GM18858 (cell line): ENCODE results near the gene ECM1.

Source experiments
- ATAC-seq: cut with Tn5 transposase; IDR thresholded peaks from one replicate; pipeline ENCODE4 v1.9.1; 2021; ENCODE audit not compliant: unreplicated experiment

The ECM1 gene

GRCh38 chr1:150543500-150544143, 35.7 kb downstream of the ECM1 start:
- ATAC-seq = no peak

- ATAC-seq = no peak
Observed at GRCh38 chr1:150544204-150544603, 36.3 kb downstream of the ECM1 start.

GRCh38 chr1:150545486-150546032, 37.6 kb downstream of the ECM1 start:
- ATAC-seq = no peak

- no peak for ATAC-seq
Observed at GRCh38 chr1:150546294-150546937, 38.5 kb downstream of the ECM1 start.

- no peak for ATAC-seq
Observed at GRCh38 chr1:150548324-150548631, 40.4 kb downstream of the ECM1 start.

GRCh38 chr1:150548632-150549495, 41.0 kb downstream of the ECM1 start, which contains the start of gene ADAMTSL4:
Gene ADAMTSL4, plus strand, starts transcription at chr1:150549408. Its CDS starts 2,881 bp downstream, at chr1:150552289.
- no peak for ATAC-seq

- no peak for ATAC-seq
Observed at GRCh38 chr1:150549496-150550221, 41.8 kb downstream of the ECM1 start.

GRCh38 chr1:150550222-150551050, 42.5 kb downstream of the ECM1 start:
- no peak for ATAC-seq

GRCh38 chr1:150551051-150551783, 43.3 kb downstream of the ECM1 start:
- ATAC-seq = no peak

GRCh38 chr1:150551784-150552127, 43.8 kb downstream of the ECM1 start:
- ATAC-seq = no peak

GRCh38 chr1:150552128-150552910, 44.4 kb downstream of the ECM1 start:
- no peak for ATAC-seq

- ATAC-seq = no peak
Observed at GRCh38 chr1:150552911-150553289, 45.0 kb downstream of the ECM1 start.

- ATAC-seq = no peak
Observed at GRCh38 chr1:150553392-150554085, 45.6 kb downstream of the ECM1 start.

- no peak for ATAC-seq
Observed at GRCh38 chr1:150554086-150554452, 46.2 kb downstream of the ECM1 start.

GRCh38 chr1:150555198-150555970, 47.5 kb downstream of the ECM1 start:
- ATAC-seq = no peak

GRCh38 chr1:150555971-150556865, 48.3 kb downstream of the ECM1 start:
- ATAC-seq = no peak
